CD4-positive, alpha-beta T cell treated with Interferon alpha-2 for 1 hour (primary cell): ENCODE results near the gene MRPL33.
"Not testable (repeated sequence)": the region's sequence is repeated elsewhere in the genome, so short reads cannot be mapped to it uniquely, and the experiment has no call there.

ENCODE experiments used
- DNase-seq, 2 donors: peaks; one replicate each; pipeline ENCODE4 v3.0.0-alpha.2; 2020 to 2022

The MRPL33 gene

GRCh38 chr2:27742571-27742970 lies 28.9 kb upstream of the MRPL33 start:
- no peak for DNase-seq

GRCh38 chr2:27745494-27745893 lies 26.0 kb upstream of the MRPL33 start:
- DNase-seq: not testable (repeated sequence)

GRCh38 chr2:27746325-27746724 lies 25.2 kb upstream of the MRPL33 start:
- no peak for DNase-seq

- DNase-seq: no peak
Measured at GRCh38 chr2:27747827-27748352, 23.6 kb upstream of the MRPL33 start.

- DNase-seq: not testable (repeated sequence)
Measured at GRCh38 chr2:27748803-27749554, 22.5 kb upstream of the MRPL33 start.

- DNase-seq: no peak
Measured at GRCh38 chr2:27751377-27751776, 20.1 kb upstream of the MRPL33 start.

- no peak for DNase-seq
Measured at GRCh38 chr2:27752551-27753237, 18.8 kb upstream of the MRPL33 start.

- DNase-seq: peak; percentile 68 to 75
Measured at GRCh38 chr2:27754138-27754588, 17.4 kb upstream of the MRPL33 start.

GRCh38 chr2:27754831-27755230 lies 16.7 kb upstream of the MRPL33 start:
- DNase-seq: no peak

GRCh38 chr2:27756091-27756490 lies 15.4 kb upstream of the MRPL33 start:
- no peak for DNase-seq

GRCh38 chr2:27756544-27757498 lies 14.7 kb upstream of the MRPL33 start:
- DNase-seq: peak in 1 of 2 donors; percentile 30

- no peak for DNase-seq
Measured at GRCh38 chr2:27762951-27763906, 8.3 kb upstream of the MRPL33 start.

GRCh38 chr2:27763907-27764267 lies 7.6 kb upstream of the MRPL33 start:
- no peak for DNase-seq

- not testable (repeated sequence) for DNase-seq
Measured at GRCh38 chr2:27764526-27764925, 7.0 kb upstream of the MRPL33 start.

GRCh38 chr2:27765621-27766286 lies 5.8 kb upstream of the MRPL33 start:
- DNase-seq: peak; percentile 50 to 63

GRCh38 chr2:27766287-27766661 lies 5.2 kb upstream of the MRPL33 start:
- no peak for DNase-seq

GRCh38 chr2:27771202-27771547 lies 344 bp upstream of the MRPL33 start:
- no peak for DNase-seq

GRCh38 chr2:27772804-27773203 lies 1.3 kb downstream of the MRPL33 start:
- DNase-seq: no peak

GRCh38 chr2:27773959-27774358 lies 2.4 kb downstream of the MRPL33 start:
- DNase-seq: no peak

- DNase-seq: no peak
Measured at GRCh38 chr2:27776097-27776496, 4.6 kb downstream of the MRPL33 start.

GRCh38 chr2:27776696-27777095 lies 5.2 kb downstream of the MRPL33 start:
- DNase-seq: no peak
